HG03175 (cell line): ENCODE data around the gene DSCAML1.
"Not testable (repeated sequence)": the region's sequence is repeated elsewhere in the genome, so short reads cannot be mapped to it uniquely, and the experiment has no call there.

Source experiments
- ATAC-seq: cut with Tn5 transposase; IDR thresholded peaks from one replicate; pipeline ENCODE4 v1.9.1; 2021; ENCODE audit warnings: mild to moderate bottlenecking, moderate library complexity; ENCODE audit not compliant: unreplicated experiment

Gene DSCAML1

DNA sequence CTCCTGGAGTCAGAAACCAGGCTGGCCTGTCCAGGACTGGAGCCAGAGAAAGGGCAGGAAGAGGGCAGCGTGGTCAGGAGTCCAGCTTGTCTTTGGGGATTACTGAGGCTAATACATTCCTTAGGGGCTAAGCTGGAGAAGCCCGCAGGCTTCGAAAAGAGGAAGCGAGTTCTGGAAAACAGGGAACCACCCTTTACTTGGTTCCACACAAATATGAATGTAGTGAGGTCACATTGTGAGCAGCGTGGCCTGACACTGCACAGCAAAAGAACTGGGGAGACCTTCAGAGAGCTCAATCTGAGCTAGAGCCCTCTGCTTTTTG, 337.1 kb downstream of the DSCAML1 start:
- no peak for ATAC-seq

DNA sequence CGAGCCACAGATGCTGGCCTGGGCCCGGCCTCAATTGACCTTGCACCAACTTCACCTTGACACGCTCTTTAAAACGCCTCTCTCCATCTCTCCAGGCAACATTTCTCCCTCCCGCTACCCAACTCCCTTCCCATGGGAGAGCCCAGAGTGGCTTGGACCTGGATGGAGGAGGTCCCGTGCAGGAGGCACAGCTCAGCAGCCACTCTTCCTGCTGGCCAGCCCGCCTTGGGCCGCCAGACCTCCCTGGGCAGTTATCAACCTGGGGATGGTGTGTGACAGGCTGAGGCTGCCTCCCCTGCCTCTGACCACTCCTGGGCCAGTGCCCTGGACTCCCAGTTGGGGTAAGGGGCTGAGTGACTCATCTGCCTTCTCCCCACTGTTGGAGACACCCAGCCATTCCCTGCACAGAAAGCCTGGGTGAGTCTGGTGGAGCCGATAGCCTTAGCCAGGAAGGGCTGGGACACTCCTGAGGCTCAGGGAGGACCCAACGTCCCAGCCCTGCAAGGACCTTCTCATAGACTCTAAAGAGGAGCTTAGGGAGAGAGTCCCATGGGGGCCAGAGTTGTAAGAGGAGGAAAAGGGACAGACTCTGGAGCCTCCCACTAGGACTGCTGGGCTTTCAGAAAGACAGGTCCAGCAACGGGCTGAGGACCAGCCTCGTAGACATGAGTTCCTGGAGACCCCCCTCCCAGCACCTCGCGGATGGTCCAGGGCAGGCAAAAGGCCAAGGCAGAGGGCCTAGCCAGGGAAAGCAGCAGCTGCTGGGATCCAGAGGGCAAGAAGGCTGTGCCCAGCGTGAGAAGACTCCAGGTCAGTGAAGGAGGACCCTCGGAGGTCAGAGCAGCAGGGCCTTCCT, 337.7 kb downstream of the DSCAML1 start:
- no peak for ATAC-seq

DNA sequence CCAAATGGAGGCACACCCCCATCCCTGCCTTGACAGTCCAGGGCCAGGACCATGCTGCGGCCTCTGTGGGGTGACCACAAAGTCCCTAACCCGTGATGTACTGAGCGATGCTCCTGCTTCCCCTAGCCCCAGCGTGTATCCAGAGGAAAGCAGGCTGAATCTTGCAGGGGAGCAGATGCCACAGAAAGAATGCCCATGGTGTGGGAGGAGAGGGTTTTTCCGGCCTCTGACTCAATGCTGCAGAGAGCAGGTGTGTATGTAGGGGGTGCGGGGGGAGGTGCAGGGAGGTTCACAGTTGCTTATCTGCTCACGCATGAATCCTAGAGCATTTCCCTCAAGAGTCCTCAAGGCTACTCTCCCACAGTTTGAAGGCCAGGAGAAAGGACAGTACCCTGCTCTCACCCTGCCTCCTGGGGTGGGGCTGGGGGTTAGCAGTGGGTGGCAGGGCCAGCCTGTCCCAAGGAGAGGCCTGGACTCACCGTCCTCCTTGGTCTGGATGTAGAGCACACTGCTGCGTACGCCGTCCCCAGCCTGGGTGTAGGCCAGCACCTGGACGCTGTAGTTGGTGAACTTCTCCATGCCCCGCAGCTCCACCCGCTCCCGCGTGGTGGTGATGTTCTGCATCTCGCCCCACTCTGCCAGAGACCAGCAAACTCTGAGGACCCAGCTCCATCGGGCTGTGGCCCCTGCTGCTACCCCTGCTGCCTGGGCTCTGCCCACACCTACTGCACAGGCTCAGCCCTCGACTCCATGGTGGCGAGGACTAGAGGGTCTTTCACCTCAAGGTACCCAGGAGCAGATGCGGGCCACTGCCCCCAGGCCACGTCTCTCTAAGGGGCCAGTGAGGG, 338.5 kb downstream of the DSCAML1 start:
- no peak for ATAC-seq

DNA sequence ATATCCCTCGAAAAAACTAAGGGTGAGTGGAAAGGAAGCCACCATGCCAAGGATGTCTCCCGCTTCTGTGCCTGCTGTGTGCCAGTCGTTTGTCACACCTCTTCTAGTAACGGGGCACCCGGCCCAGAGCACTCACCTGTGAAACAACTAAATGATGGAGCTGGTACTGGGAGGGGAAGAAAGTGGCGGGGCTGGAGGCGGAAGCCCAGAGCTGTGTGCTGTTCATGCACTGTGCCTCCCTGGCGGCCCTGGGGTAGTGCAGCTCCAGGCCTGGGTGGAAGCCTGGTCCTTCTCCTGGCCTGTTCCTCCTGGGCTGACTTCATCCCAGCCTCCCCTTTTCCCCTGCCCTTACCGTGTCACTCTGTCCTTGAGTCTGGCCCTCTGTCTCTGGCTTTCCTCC, 339.2 kb downstream of the DSCAML1 start:
- ATAC-seq: no peak

DNA sequence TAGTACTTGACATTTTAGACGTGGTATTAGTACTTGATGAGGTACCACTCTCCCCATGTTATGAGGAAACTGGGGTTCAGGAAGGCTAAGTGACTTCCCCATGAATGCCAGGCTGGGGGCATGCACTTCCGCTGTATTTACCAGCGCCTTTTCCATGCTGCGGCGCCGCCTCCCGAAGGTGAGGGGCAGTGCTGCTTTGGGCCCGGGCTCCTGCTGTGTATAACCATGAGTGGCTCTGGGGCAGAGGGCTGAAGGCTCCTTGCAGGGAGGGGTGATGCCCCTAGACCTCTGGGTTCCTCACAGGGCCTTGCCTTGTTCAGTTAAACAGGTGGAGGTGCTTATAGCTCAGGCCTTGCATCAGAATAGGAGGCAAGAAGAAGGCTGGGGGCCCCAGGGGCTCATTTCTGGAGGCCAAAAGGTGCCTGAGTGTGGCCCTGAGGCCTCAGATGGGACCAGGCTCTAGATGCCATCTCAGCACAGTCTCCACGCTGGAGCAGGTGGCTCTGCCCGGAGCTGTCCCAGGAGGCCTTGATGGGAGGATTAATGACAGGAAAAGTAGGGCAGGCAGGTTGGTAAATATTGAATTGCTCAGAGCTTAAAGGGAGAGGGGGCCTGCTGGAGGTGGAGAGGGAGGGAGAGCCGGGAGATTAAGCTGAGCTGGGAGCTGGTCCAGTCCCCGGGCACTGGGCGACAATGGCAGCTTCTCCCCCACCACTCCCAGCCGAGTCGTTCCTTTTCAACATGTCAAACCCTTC, 339.8 kb downstream of the DSCAML1 start:
- no peak for ATAC-seq

DNA sequence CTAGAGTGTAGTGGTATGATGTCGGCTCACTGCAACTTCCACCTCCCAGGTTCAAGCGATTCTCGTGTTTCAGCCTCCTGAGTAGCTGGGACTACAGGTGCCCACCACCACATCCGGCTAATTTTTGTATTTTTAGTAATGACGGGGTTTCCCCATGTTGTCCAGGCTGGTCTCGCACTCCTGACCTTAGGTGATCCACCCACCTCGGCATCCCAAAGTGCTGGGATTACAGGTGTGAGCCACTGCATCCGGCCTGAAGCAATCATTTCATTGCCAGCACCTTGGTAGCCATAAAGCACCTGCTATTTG, 340.3 kb downstream of the DSCAML1 start:
- ATAC-seq: not testable (repeated sequence)

DNA sequence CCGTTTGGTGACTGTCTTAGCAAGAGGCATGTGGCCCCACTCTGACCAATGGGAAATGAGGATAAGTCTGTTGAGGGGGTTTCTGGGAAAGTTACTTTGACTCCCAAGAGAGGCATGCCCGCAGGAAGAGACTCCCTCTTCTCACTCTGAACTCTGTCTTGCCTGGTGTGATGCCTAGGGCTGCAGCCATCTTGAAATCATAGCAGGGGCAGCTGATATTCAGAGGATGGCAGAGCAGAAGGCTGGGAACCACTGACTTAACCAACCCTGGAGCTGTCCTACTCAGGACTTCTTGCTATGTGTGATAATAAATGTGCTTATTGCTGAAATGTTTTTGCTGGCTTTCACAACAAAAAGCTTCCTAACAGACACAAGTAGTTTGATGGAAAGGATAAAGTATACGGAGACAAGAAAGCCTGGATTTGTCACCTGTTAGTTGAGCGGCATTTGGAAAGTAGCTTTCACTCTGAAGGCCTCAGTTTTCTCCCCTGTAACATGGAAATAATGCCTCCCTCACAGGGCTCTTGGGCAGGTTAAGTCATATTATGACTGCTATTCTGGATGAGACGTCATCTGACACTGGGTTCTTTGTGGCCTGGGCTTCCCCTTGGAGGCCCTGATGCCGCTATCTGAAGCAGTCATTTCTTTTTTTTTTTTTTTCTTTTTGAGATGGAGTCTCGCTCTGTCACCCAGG, 340.8 kb downstream of the DSCAML1 start:
- peak; percentile 72 for ATAC-seq

DNA sequence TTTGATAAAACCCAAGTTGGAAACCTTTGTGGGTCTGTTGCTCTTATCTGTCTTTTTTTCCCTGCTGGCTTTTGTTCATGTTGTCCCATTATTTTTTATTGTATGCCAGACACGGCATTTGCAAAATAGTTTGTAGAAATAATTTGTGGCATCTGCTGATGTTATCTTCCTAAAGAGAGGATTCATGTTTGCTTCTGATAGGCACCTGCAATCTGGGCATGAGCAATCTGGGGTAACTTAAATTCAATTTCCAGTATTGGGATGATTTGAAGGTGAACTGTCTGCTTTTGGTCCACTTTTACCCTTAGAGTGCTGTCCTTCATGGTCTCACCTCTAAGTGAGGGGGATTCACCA, 342.5 kb downstream of the DSCAML1 start:
- ATAC-seq: no peak

DNA sequence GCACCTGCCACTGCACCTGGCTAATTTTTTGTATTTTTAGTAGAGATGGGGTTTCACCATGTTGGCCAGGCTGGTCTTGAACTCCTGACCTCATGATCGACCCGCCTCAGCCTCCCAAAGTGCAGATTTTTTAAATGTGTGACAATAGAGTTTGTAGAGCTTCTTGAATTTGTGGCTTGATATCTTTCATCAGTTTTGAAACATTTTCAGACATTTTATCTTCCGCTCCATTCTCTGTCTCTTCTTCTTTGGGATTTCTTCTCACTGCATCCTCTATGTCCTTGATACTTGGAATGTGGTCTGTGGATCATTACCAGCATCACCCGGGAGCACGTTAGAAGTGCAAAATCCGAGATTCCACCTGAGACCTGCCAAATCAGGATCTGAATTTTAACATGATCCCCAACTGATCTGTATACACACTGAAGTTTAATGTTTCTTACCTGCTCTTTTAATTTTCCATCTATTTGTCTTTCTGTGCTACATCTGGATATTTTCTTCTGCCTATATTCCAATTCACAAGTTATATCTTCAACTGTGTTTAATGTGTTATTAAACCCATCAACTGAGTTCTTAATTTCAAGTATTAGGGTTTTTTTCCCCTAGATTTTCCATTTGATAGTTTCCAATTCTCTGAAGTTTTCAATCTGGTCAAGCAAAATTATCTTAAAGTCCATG, 343.0 kb downstream of the DSCAML1 start:
- ATAC-seq: no peak

DNA sequence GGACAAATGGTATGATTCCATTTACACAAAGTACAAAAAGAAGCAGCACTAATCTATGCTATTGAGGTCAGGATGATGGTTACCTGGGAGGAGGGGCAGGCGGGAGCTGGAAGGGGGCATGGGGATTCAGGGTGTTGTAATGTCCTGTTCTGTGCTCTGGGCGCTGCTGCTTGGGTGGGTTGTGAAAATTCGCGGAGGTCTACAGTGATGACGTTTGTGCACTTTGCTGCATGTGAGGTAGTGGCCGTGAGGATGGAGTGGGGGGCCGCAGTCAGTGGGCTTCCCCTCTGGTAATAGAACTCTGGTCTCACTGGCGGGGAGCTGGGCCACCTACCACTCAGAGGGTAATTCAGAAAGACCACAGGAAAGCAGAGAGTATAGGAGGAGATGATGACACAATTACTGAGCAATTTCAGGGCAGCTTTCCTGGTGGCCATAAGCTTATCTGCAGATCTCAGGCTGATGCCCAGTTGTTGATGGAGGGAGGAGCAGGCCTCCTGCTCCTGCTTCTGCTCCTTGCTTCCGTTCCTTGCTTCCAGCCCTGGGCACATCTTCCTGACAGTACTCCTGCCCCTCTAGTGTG, 347.8 kb downstream of the DSCAML1 start:
- no peak for ATAC-seq

DNA sequence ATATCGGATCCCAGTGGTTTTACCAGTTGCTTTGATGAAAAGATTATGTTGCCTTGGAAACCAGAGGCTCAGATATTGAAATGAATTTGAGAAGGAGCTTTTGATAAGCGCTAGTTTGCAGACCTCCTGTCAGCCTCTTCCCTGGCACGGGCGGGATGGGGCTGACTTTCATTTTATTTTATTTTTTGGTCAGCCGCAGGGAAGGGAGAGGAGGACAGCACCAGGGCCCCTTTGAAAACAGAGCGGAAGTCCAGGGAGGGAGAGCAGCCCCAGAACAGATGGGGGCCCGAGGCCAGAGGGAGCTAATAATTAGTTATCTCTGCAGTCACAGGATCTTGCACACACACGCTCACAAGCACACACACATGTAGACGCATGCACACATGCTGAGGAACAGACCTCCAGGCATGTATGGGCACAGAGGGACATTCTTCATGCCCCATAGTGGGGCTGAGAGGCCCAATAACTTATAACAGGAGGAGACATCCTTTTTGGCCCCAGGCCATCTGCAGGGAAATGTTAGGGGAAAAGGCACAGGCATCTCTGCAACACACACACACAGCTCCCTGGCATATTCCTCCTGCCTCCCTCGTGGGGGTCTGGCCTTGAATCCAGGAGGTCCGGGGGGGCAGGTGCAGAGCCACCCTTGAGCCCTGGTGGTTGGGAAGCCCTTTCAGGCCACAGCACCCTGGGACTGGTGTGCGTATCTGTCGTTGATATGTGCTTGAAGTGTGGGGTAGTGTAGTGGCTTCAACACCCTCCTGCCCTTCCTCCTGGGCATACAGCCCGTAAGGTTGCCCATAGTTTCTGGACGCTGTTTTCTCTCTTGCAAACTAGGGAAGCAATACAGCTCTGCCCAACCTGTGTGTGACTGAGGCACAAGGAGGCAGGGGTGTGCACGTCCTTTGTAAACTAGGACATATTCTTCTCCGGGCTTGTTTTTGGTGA, 352.0 kb downstream of the DSCAML1 start:
- ATAC-seq: no peak

DNA sequence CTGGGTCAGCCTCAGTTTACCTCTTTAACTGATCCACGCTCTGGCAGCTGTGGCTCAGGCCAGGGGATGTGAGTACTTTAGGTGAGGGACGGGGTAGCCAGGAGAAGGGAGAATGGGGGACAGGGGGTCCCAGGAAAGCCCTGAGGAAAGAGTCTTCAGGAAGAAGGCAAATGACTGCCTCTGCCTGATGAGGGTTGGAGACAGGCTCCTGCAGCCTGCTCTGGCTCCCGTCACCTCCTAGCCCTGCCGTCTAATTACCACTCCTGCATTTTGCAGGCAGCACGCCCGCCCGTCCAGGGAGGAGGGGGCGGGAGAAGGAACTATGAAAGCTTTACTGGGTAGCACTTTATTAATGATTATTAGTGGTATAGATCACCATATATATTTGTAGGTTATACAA, 352.8 kb downstream of the DSCAML1 start:
- ATAC-seq: no peak

DNA sequence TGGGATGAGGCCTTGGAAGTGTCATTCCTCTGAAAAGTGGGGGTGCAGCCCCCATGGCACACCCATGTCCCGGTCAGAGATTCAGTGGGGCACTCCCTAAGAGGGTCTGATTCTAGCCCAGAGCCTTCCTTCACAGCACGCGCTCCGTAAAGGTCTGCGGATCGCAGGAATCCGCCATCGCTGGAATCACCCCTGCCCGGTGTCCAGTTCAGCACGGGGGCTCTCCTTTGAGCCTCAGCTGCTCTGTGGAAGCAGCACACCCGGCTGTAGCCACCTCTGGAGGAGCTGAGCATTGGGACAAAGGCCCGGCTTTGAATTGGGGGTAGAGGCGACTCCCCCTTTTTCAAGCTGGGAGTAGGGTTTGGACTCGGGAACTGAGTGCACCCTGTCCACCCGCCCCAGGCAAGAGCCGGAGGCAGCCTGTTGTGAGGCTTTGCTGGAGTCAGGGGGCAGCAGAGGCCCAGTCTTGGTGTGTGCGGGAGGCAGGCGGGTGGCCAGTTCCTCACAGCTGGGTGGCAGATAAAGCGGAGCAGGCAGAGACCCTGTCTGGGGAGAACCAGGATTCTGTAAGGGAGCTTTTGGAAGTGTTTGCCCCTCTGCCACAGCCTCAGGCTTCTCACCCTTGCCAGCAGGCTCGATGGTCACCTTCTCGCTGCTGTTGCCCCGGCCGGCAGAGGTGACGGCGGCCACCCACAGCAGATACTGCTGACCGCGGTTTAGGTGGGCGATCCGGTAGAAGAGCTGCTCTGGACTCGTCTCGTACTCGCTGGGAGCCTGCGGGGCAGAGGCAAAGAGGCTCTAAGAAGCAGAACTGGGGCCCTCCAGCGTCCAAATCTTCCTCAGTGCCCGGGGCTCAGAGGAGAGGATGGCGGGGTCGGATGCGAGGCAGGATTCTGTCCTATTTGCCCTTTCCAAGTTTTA, 353.5 kb downstream of the DSCAML1 start:
- ATAC-seq: no peak

DNA sequence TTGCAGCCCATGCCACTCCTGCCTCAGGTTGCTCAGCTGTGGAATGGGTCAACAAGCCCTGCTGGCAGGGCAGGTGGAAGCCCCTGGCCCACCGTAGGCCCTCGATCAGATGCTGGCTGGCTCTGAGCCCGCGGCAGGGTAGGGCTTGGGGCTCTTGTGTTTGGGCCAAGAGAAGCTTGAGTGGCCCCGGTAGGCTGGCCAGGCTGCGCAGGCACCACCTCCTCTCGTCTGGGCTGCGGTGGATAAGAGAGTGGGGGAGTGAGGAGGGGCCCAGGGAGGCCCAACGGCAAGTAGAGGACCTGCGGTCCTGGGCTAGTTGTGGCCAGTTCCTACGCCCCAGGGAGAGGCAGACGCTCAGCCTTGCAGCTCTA, 354.2 kb downstream of the DSCAML1 start:
- no peak for ATAC-seq

DNA sequence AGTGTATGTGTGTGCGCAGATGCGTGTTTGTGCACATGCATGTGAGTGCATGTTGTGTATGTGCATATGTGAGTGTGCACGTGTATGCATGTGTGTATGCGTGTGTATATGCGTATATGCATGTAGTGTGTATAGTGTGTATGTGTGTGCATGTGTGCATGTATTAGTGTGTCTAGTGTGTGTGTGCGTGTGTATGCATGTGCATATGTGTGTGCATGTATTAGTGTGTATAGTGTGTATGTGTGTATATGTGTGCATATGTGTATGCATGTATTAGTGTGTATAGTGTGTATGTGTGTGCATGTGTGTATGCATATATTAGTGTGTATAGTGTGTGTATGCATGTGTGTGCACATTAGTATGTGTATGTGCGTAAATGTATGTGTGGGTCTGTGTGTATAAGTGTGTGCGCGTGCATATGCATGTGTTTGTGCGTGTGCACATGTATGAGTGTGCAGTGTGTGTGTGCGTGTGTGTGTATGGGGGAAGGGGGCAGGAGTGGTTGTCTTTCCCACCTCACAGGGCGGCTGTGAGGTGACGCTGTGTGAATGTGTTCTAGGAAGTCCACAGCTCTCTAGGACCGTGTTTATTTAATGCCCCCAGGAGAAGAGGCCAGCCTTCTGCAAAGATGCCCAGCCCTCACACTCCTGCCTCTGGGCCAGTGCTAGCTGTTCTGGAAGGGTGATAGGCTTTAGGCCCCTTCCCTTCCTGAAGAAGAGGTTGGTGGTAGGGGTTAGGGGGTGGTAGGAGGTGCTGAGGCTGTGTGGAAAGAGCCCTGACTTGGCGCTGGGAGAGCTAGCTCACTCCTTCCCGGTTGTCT, 354.8 kb downstream of the DSCAML1 start:
- no peak for ATAC-seq

DNA sequence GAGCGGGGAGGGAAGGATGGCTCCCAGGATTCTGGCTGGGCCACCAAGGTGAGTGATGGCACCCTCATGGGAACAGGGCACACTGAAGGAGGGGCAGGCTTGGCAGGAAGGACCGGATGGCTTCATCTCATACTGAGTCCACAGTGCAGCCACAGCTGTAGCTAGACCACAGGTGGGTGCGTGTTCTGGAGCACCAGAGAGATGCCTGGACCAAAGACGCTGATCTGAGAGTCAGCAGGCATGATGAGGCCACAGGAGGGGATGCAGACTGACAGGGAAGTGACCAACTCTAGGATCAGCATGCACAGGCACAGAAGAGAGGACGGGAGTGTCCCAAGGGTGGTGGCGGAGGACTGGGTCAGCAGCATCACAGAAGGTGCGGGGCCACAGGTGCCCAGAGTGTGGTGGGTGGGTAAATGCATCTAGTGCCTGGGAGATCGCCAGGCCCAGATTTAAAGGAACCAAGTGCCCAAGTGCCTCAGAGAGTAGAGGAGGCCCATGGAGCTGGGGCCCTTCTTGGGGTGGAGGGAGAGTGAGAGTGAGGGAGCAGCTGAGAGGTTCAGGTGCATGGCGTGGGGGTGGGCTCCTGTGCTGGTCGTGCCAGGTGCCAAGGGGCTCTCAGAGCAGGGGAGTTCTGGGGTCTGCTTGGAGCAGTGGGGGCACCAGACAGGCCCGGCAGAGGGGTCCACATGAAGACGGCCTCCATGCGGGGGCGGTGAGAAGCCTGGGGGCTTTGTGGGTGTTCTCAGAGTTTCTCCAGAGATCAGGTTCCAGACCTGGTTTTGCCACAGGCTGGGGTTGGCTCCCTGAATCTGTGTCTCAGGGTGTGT, 355.7 kb downstream of the DSCAML1 start:
- no peak for ATAC-seq
